Central memory CD4-positive, alpha-beta T cell (primary cell): Measurements from ENCODE around the gene ACAA1.

Source experiments
- DNase-seq: peaks from one replicate; pipeline ENCODE4 v3.0.0; 2022

ACAA1 gene

GRCh38 chr3:38118421-38119247 is 18.3 kb downstream of the ACAA1 start:
- no peak for DNase-seq

GRCh38 chr3:38117748-38118420 is 19.0 kb downstream of the ACAA1 start:
- peak; percentile 65 for DNase-seq

- DNase-seq, result no peak
Observed at GRCh38 chr3:38117163-38117716, 19.7 kb downstream of the ACAA1 start.

GRCh38 chr3:38116471-38117162 is 20.3 kb downstream of the ACAA1 start:
- no peak for DNase-seq

GRCh38 chr3:38115645-38116427 is 21.1 kb downstream of the ACAA1 start:
- no peak for DNase-seq

GRCh38 chr3:38114875-38115644 is 21.9 kb downstream of the ACAA1 start:
- no peak for DNase-seq

GRCh38 chr3:38114052-38114874 is 22.7 kb downstream of the ACAA1 start:
- no peak for DNase-seq

GRCh38 chr3:38112378-38112761 is 24.6 kb downstream of the ACAA1 start:
- DNase-seq, result no peak

- no peak for DNase-seq
Observed at GRCh38 chr3:38111696-38112377, 25.1 kb downstream of the ACAA1 start.

GRCh38 chr3:38111201-38111600 is 25.7 kb downstream of the ACAA1 start:
- no peak for DNase-seq

- DNase-seq, result no peak
Observed at GRCh38 chr3:38110314-38111050, 26.4 kb downstream of the ACAA1 start.

GRCh38 chr3:38109580-38110313 is 27.2 kb downstream of the ACAA1 start:
- no peak for DNase-seq

- DNase-seq, result no peak
Observed at GRCh38 chr3:38108649-38109579, 28.0 kb downstream of the ACAA1 start.

- no peak for DNase-seq
Observed at GRCh38 chr3:38107911-38108648, 28.8 kb downstream of the ACAA1 start.

- DNase-seq, result no peak
Observed at GRCh38 chr3:38105525-38105924, 31.4 kb downstream of the ACAA1 start.

- DNase-seq, result no peak
Observed at GRCh38 chr3:38102444-38102814, 34.5 kb downstream of the ACAA1 start.
